ENCODE measurements around the gene AFF3.
"Not testable (repeated sequence)": the region's sequence is repeated elsewhere in the genome, so short reads cannot be mapped to it uniquely, and the experiment has no call there.

AFF3 gene

GRCh38 chr2:99694331-99694730, 448.1 kb downstream of the AFF3 start:
- intact Hi-C loops (cut with DNase I) = no loop called here
- DNase-seq = no peak

GRCh38 chr2:99692785-99693184, 449.6 kb downstream of the AFF3 start:
- intact Hi-C loops (cut with DNase I) = no loop called here
- no peak for DNase-seq

- intact Hi-C loops (cut with DNase I) = no loop called here
- DNase-seq = no peak
Measured at GRCh38 chr2:99691926-99692325, 450.5 kb downstream of the AFF3 start.

- intact Hi-C loops (cut with DNase I) = no loop called here
- DNase-seq = no peak
Measured at GRCh38 chr2:99689145-99689742, 453.1 kb downstream of the AFF3 start.

- no peak for DNase-seq
- intact Hi-C loops (cut with DNase I) = no loop called here
Measured at GRCh38 chr2:99688699-99689098, 453.7 kb downstream of the AFF3 start.

GRCh38 chr2:99682275-99683060, 459.9 kb downstream of the AFF3 start:
- intact Hi-C loops (cut with DNase I) = no loop called here
- no peak for DNase-seq

- intact Hi-C loops (cut with DNase I) = no loop called here
- DNase-seq = no peak
Measured at GRCh38 chr2:99680946-99681345, 461.4 kb downstream of the AFF3 start.

- intact Hi-C loops (cut with DNase I) = no loop called here
- DNase-seq = no peak
Measured at GRCh38 chr2:99679518-99679917, 462.9 kb downstream of the AFF3 start.

- no peak for DNase-seq
- intact Hi-C loops (cut with DNase I) = no loop called here
Measured at GRCh38 chr2:99678625-99679024, 463.8 kb downstream of the AFF3 start.

- intact Hi-C loops (cut with DNase I) = no loop called here
- DNase-seq = no peak
Measured at GRCh38 chr2:99677814-99678213, 464.6 kb downstream of the AFF3 start.

- intact Hi-C loops (cut with DNase I) = no loop called here
- no peak for DNase-seq
Measured at GRCh38 chr2:99675130-99675661, 467.2 kb downstream of the AFF3 start.

GRCh38 chr2:99674090-99674489, 468.3 kb downstream of the AFF3 start:
- intact Hi-C loops (cut with DNase I) = no loop called here
- no peak for DNase-seq

- intact Hi-C loops (cut with DNase I) = no loop called here
- DNase-seq = peak in 1 of 42 donors; percentile 21
Measured at GRCh38 chr2:99672766-99673350, 469.5 kb downstream of the AFF3 start.

- DNase-seq = peak in 1 of 42 donors; percentile 30
- intact Hi-C loops (cut with DNase I) = no loop called here
Measured at GRCh38 chr2:99670768-99671734, 471.3 kb downstream of the AFF3 start.

- no peak for DNase-seq
- intact Hi-C loops (cut with DNase I) = no loop called here
Measured at GRCh38 chr2:99666256-99666655, 476.1 kb downstream of the AFF3 start.

- intact Hi-C loops (cut with DNase I) = no loop called here
- DNase-seq = no peak
Measured at GRCh38 chr2:99663641-99664040, 478.7 kb downstream of the AFF3 start.

- peak in 19 of 42 donors; percentile 4 to 62 (median 22) for DNase-seq
- intact Hi-C loops (cut with DNase I) = no loop called here
Measured at GRCh38 chr2:99662761-99663341, 479.5 kb downstream of the AFF3 start.

- peak in 1 of 42 donors; percentile 25 for DNase-seq
- intact Hi-C loops (cut with DNase I) = not testable (repeated sequence)
Measured at GRCh38 chr2:99661761-99662160, 480.6 kb downstream of the AFF3 start.
